ENCODE results near the gene SYT8. TPM values are rescaled to one million over a fixed set of nuclear protein-coding genes. Genes with fewer than 3 reads are reported as not detected.

The SYT8 gene
- total RNA-seq, 2 experiments from 2014 or later = not detected

DNA sequence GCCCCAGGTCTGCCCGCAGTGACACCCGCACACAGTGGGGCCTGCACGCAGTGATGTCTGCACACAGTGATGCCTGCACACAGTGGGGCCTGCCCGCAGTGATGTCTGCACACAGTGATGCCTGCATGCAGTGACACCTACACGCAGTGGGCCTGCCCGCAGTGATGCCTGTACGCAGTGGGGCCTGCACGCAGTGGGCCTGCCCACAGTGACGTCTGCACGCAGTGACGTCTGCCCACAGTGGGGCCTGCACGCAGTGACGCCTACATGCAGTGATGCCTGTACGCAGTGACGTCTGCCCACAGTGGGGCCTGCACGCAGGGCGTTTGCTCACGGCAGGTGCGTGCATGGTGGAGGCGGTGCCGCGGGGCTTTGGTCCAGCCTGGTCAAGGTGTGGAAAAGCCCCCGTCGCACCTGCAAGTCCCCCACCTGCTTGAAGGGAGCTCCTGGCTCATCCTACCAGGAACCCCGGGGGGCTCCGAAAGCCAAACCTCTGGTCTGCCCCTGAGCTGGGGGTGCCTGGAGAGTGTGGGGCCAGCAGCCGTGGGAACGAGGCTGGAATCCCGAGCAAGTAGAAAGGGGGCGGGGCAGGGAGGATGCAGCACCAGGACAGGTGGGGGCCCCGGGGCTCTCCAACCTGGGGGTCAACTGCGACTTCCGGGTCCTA lies 8.9 kb upstream of the SYT8 start:
- H3K27ac ChIP-seq (ENCODE audit: low read depth, low read length, poor library complexity, severe bottlenecking) = no peak overlapping the region
- H3K9me2 ChIP-seq (ENCODE audit: insufficient read depth, low read length) = no peaks in the 10 kb centered on the region
- no peaks in the 10 kb centered on the region for H4K20me1 ChIP-seq (ENCODE audit: insufficient read depth, low read length)
- DNase-seq (ENCODE audit: low spot score) = no peak
- ChIA-PET POLR2A (no interaction called here), CTCF (ENCODE audit: unreplicated experiment) (interaction anchor here (0.6 kb wide), 1 partner anchor 9 kb away, joined by 6 read pairs; no protein-coding TSS in a partner anchor)
- TF ChIP-seq CTCF (conservative IDR thresholded peaks at IDR 0.05; ENCODE audit: low read length) (no peak), EZH2phosphoT487 (IDR thresholded peaks at IDR 0.05; ENCODE audit: borderline replicate concordance, low read depth, low read length) (no peak)
- H3K36me3 ChIP-seq (ENCODE audit: insufficient read depth, low read length) = no peaks in the 10 kb centered on the region
- H3K4me3 ChIP-seq (ENCODE audit: low read depth, low read length, poor library complexity, severe bottlenecking) = no peak overlapping the region
- intact Hi-C loops (cut with micrococcal nuclease; ENCODE audit: unreplicated experiment) = no loop called here
- H3K4me2 ChIP-seq (ENCODE audit: low read length) = no peak overlapping the region
- H3K4me1 ChIP-seq (ENCODE audit: insufficient read depth, low read length, poor library complexity, severe bottlenecking) = no peaks in the 10 kb centered on the region
- BruUV-seq (replicated peaks) = no TSS peak
- no peaks in the 10 kb centered on the region for H3K79me2 ChIP-seq (ENCODE audit: insufficient read depth, low read depth, low read length)
- H2AFZ ChIP-seq (ENCODE audit: low read length) = no peak overlapping the region
- H3K9me3 ChIP-seq (ENCODE audit: low read length) = no peaks in the 10 kb centered on the region

DNA sequence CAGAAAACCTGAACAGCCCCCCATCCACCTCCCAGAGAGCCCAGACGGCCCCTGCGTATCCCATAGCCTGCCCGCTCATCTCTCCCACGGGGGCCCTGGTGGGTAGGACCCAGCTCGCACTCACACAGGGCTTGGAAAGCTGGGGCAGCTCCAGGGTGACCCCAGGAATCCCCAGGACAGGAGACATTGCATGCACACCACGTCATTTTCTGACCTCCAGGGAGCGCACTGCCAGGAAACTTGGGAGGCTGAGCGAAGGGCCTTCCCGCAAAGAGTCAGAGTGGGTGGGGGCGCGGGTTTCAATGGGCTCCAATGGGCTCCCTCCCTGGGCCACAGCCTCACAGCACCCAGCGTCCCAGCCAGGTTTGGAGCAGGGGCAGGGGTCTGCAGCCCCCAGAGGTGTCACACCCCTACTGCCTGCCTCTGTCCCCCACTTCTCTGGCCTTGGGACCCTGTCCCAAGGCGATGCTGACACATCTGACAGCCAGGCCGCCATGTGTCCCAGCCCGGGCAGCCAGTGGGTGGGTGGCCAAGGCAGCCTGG lies 8.2 kb upstream of the SYT8 start:
- H3K27ac ChIP-seq (ENCODE audit: low read depth, low read length, poor library complexity, severe bottlenecking) = no peak overlapping the region
- H4K20me1 ChIP-seq (ENCODE audit: insufficient read depth, low read length) = no peaks in the 10 kb centered on the region
- H3K79me2 ChIP-seq (ENCODE audit: insufficient read depth, low read depth, low read length) = no peaks in the 10 kb centered on the region
- H3K4me3 ChIP-seq (ENCODE audit: low read depth, low read length, poor library complexity, severe bottlenecking) = no peak overlapping the region
- no peaks in the 10 kb centered on the region for H3K9me3 ChIP-seq (ENCODE audit: low read length)
- POLR2A ChIA-PET = interaction anchor here (0.7 kb wide), 1 partner anchor 34 kb away, joined by 4 read pairs; no protein-coding TSS in a partner anchor
- H3K4me1 ChIP-seq (ENCODE audit: insufficient read depth, low read length, poor library complexity, severe bottlenecking) = no peaks in the 10 kb centered on the region
- CTCF ChIA-PET (ENCODE audit: unreplicated experiment) = interaction anchor here (0.6 kb wide), 1 partner anchor 9 kb away, joined by 6 read pairs; no protein-coding TSS in a partner anchor
- H3K4me2 ChIP-seq (ENCODE audit: low read length) = no peak overlapping the region
- DNase-seq (ENCODE audit: low spot score) = peak; percentile 12
- no TSS peak for BruUV-seq (replicated peaks)
- intact Hi-C loops (cut with micrococcal nuclease; ENCODE audit: unreplicated experiment) = no loop called here
- TF ChIP-seq EZH2phosphoT487 (IDR thresholded peaks at IDR 0.05; ENCODE audit: borderline replicate concordance, low read depth, low read length) = no peak
- TF ChIP-seq CTCF (conservative IDR thresholded peaks at IDR 0.05; ENCODE audit: low read length) = peak; percentile 54
- no peaks in the 10 kb centered on the region for H3K36me3 ChIP-seq (ENCODE audit: insufficient read depth, low read length)
- H2AFZ ChIP-seq (ENCODE audit: low read length) = no peak overlapping the region
- no peaks in the 10 kb centered on the region for H3K9me2 ChIP-seq (ENCODE audit: insufficient read depth, low read length)
